ENCODE measurements around the gene MAP3K19.

DNA sequence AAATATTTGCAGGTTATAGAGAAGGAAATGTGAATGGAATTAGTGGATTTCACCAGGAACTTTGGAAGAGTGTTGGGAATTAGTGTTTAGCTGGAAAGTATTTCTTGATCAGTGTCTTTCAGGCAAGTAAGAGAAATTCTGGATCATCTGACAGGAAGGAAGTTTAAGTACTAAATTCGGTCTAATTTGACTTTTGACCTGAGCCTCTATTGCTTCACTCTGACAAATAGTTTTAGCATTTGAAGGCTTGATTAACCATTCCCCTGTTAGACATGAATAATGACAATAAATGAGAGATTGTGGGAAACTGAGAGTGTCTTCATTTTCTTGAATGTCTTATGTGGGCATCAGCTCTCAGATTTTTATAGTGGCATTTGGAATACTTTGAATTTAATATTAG, 112.6 kb downstream of the MAP3K19 start:
- TF ChIP-seq, protein P1, sequence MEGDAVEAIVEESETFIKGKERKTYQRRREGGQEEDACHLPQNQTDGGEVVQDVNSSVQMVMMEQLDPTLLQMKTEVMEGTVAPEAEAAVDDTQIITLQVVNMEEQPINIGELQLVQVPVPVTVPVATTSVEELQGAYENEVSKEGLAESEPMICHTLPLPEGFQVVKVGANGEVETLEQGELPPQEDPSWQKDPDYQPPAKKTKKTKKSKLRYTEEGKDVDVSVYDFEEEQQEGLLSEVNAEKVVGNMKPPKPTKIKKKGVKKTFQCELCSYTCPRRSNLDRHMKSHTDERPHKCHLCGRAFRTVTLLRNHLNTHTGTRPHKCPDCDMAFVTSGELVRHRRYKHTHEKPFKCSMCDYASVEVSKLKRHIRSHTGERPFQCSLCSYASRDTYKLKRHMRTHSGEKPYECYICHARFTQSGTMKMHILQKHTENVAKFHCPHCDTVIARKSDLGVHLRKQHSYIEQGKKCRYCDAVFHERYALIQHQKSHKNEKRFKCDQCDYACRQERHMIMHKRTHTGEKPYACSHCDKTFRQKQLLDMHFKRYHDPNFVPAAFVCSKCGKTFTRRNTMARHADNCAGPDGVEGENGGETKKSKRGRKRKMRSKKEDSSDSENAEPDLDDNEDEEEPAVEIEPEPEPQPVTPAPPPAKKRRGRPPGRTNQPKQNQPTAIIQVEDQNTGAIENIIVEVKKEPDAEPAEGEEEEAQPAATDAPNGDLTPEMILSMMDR (IDR thresholded peaks at IDR 0.05): no peak
- no peak for TF ChIP-seq POLR2AphosphoS5 (IDR thresholded peaks at IDR 0.05; ENCODE audit: low read depth, low read length)
- TF ChIP-seq, protein P2, sequence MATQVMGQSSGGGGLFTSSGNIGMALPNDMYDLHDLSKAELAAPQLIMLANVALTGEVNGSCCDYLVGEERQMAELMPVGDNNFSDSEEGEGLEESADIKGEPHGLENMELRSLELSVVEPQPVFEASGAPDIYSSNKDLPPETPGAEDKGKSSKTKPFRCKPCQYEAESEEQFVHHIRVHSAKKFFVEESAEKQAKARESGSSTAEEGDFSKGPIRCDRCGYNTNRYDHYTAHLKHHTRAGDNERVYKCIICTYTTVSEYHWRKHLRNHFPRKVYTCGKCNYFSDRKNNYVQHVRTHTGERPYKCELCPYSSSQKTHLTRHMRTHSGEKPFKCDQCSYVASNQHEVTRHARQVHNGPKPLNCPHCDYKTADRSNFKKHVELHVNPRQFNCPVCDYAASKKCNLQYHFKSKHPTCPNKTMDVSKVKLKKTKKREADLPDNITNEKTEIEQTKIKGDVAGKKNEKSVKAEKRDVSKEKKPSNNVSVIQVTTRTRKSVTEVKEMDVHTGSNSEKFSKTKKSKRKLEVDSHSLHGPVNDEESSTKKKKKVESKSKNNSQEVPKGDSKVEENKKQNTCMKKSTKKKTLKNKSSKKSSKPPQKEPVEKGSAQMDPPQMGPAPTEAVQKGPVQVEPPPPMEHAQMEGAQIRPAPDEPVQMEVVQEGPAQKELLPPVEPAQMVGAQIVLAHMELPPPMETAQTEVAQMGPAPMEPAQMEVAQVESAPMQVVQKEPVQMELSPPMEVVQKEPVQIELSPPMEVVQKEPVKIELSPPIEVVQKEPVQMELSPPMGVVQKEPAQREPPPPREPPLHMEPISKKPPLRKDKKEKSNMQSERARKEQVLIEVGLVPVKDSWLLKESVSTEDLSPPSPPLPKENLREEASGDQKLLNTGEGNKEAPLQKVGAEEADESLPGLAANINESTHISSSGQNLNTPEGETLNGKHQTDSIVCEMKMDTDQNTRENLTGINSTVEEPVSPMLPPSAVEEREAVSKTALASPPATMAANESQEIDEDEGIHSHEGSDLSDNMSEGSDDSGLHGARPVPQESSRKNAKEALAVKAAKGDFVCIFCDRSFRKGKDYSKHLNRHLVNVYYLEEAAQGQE (IDR thresholded peaks at IDR 0.05; ENCODE audit: insufficient read depth in 1 of 2, low read depth in 2 of 2, low read length in 1 of 2): no peak

Data from Panc1 (cell line).